K562 (cell line): ENCODE results near the gene TOMM6. TPM values are rescaled to one million over a fixed set of nuclear protein-coding genes. Genes with fewer than 3 reads are reported as not detected.

Source experiments
- CBX8 ChIP-seq: fragments of 200-600 bp; sonication (generic); IDR thresholded peaks from 2 replicates; pipeline ENCODE4 v1.6.1; 2012; ENCODE audit warnings: borderline replicate concordance, mixed run types, low read depth, mild to moderate bottlenecking, moderate library complexity, mixed read lengths, low read length, control low read depth, inconsistent platforms; ENCODE audit not compliant: poor library complexity, severe bottlenecking; ENCODE audit errors: extremely low read depth
- DPF2 ChIP-seq: fragments of 450-650 bp; IDR thresholded peaks from 2 replicates; pipeline ENCODE4 v1.6.1; 2016
- HDAC1 ChIP-seq, 2 experiments: fragments of 450-650 bp; IDR thresholded peaks; 2 replicates each; pipeline ENCODE4 v1.6.1; 2016 to 2017; ENCODE audit warnings: inconsistent platforms in 1 of 2, mild to moderate bottlenecking in 1 of 2, moderate library complexity in 1 of 2
- MAZ ChIP-seq, 2 experiments: fragments of 450-650 bp in 1 of 2; sonication (generic) in 1 of 2; formaldehyde crosslinking; IDR thresholded peaks in 1 of 2; conservative IDR thresholded peaks in 1 of 2; 2 replicates each; pipeline versions ENCODE4 v1.4.0 to v1.5.0; 2020; ENCODE audit warnings: mild to moderate bottlenecking in 1 of 2, missing genetic modification reagents in 1 of 2
- MEIS2 ChIP-seq: fragments of 450-650 bp; IDR thresholded peaks from 2 replicates; pipeline ENCODE4 v1.6.1; 2014; ENCODE audit warnings: mild to moderate bottlenecking; ENCODE audit not compliant: partially characterized antibody
- NEUROD1 ChIP-seq: fragments of 150-350 bp; IDR thresholded peaks from 2 replicates; pipeline ENCODE4 v1.6.1; 2014; ENCODE audit warnings: borderline replicate concordance, low read length, low read depth; ENCODE audit not compliant: partially characterized antibody
- PKNOX1 ChIP-seq: fragments of 450-650 bp; IDR thresholded peaks from 2 replicates; pipeline ENCODE4 v1.6.1; 2016
- RBM34 ChIP-seq: fragments of 200-400 bp; formaldehyde crosslinking; IDR thresholded peaks from 2 replicates; pipeline ENCODE4 v1.6.1; 2018; ENCODE audit warnings: low read length, borderline replicate concordance; ENCODE audit not compliant: insufficient read depth
- RUNX1 ChIP-seq: sonication (generic); IDR thresholded peaks from 2 replicates; pipeline ENCODE4 v1.6.1; 2016; ENCODE audit warnings: antibody characterized with exemption, low read depth
- SMAD1 ChIP-seq: fragments of 150-350 bp; IDR thresholded peaks from 2 replicates; pipeline ENCODE4 v1.6.1; 2014; ENCODE audit warnings: low read length, low read depth; ENCODE audit not compliant: partially characterized antibody
- STAT5A ChIP-seq: IDR thresholded peaks from 2 replicates; pipeline ENCODE4 v1.6.1; 2012; ENCODE audit warnings: low read length, inconsistent platforms, borderline replicate concordance
- TCF3 ChIP-seq: sonication (generic); formaldehyde crosslinking; IDR thresholded peaks from 2 replicates; pipeline ENCODE4 v1.4.0; 2020; ENCODE audit warnings: mild to moderate bottlenecking, missing genetic modification reagents
- U2AF2 ChIP-seq: fragments of 200-400 bp; formaldehyde crosslinking; optimal IDR thresholded peaks from 2 replicates; pipeline ENCODE3; 2017; ENCODE audit warnings: low read depth, mild to moderate bottlenecking, low read length
- ZNF584 ChIP-seq: fragments of 200-800 bp; sonication (Bioruptor generic); IDR thresholded peaks from 2 replicates; pipeline ENCODE4 v1.6.1; 2016; ENCODE audit warnings: low read depth, mild to moderate bottlenecking, missing genetic modification characterization, missing compliant biosample characterization
- polyA plus RNA-seq, 8 experiments: library from polyadenylated mRNA; depleted of rRNA in 4 of 8; stranded (reverse) in 5 of 8; unstranded in 3 of 8; fragments of >200 nt; fragmentation: Nextera tagmentation in 2 of 8; fragmentation: Illumina TruSeq in 1 of 8; extraction: Ambion mirVana in 2 of 8; extraction: Trizol in 1 of 8; gene quantifications; 2 replicates each; pipeline versions ENCODE4 v1.2.1 to v1.2.3, GENCODE V29; 2011 to 2014; ENCODE audit warnings: inconsistent platforms in 1 of 8, missing spikeins in 1 of 8
- total RNA-seq, 7 experiments: library from RNA; depleted of rRNA in 6 of 7; stranded (reverse); fragments of >200 nt in 6 of 7; fragmentation: Illumina TruSeq in 2 of 7; extraction: Trizol in 2 of 7; gene quantifications; 2 replicates each; pipeline versions ENCODE4 v1.2.1 to v1.2.3, GENCODE V29; 2011 to 2021; ENCODE audit warnings: low replicate concordance in 1 of 7
- TF ChIP-seq, protein P1 (sequence below): sonication (generic); formaldehyde crosslinking; IDR thresholded peaks from 2 replicates; pipeline ENCODE4 v1.8.0; 2022; ENCODE audit warnings: mild to moderate bottlenecking, missing genetic modification reagents
- TF ChIP-seq, protein P2 (sequence below): fragments of 450-650 bp; IDR thresholded peaks from 2 replicates; pipeline ENCODE4 v1.6.1; 2018; ENCODE audit not compliant: partially characterized antibody
- TF ChIP-seq, protein P3 (sequence below): fragments of 200-800 bp; sonication (Bioruptor generic); IDR thresholded peaks from 2 replicates; pipeline ENCODE4 v1.6.1; 2017; ENCODE audit warnings: missing genetic modification characterization, missing compliant biosample characterization
- TF ChIP-seq, protein P4 (sequence below): fragments of 450-650 bp; conservative IDR thresholded peaks from 2 replicates; pipeline ENCODE4 v1.6.1; 2016; ENCODE audit warnings: missing genetic modification characterization, low read depth, mild to moderate bottlenecking, missing compliant biosample characterization, moderate library complexity

TOMM6 gene
- total and polyA plus RNA-seq, 9 of the 15 experiments (the other 6 are each of a cell fraction or from before 2014, with no cell fraction given) = 380 to 2,097 (median 1,065) TPM

DNA sequence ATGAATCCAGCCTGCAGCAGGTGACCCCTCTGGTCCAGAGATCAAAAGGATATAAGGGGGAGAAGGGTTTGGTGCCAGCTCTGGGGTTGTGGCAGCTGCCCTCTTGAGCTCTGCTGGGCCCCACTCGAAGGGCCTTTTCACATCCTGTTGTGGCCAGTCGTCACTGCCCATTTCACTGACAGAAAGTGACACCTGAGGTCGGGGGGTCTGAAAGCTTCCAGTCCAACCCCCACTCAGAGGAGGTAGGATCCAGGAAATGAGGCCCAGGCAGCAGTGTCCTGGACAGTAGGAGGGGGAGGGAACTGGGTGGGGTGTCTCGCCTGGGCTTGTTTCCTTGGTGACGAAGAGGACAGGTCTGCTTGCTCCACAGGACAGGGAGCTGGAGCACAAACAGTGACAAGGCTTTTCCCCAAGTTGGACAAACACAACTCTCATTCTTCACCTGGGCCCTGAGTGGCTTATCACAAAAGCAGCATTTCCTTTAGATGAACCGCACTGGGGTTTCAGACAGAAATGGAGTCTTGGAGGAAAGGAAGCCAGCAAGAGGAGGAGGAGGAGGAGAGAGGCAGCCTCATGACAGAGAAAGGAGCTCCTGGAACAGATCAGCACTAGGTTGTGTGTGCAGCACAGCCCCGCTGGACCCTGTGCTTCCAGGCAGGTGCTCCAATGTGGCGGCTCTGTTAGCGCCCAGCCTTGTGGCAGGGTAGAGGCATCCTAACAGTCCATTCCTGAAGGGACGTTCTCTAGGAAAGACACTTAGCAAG is 18.8 kb upstream of the TOMM6 start (continued):
- TF ChIP-seq CBX8 (no peak), ZNF584 (0 out of 2 replicates have a peak, but pooled peaks have one; percentile 46), RUNX1 (no peak), MAZ (CRISPR knock-in tag; conservative IDR thresholded peaks at IDR 0.05 in 1 of 2, IDR thresholded peaks at IDR 0.05 in 1 of 2) (peak; percentile 41 to 72; a peak in 3 of 4 replicates), MEIS2 (peak; percentile 4), U2AF2 (no peak), STAT5A (no peak), SMAD1 (no peak), PKNOX1 (peak; percentile 52; the same call in 1 of the 2 replicates), NEUROD1 (peak; percentile 28), DPF2 (peak; percentile 52; the same call in 1 of the 2 replicates), HDAC1 (IDR thresholded peaks at IDR 0.05) (0 out of 4 replicates have a peak, but pooled peaks of 1 of the 2 experiments have one; percentile 24), TCF3 (CRISPR knock-in tag) (peak; percentile 46), RBM34 (no peak)
- TF ChIP-seq, protein P1, sequence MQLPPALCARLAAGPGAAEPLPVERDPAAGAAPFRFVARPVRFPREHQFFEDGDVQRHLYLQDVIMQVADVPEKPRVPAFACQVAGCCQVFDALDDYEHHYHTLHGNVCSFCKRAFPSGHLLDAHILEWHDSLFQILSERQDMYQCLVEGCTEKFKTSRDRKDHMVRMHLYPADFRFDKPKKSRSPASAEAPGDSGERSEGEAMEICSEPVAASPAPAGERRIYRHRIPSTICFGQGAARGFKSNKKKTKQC (CRISPR knock-in tag) = peak; percentile 40; the same call in 1 of the 2 replicates
- TF ChIP-seq, protein P2, sequence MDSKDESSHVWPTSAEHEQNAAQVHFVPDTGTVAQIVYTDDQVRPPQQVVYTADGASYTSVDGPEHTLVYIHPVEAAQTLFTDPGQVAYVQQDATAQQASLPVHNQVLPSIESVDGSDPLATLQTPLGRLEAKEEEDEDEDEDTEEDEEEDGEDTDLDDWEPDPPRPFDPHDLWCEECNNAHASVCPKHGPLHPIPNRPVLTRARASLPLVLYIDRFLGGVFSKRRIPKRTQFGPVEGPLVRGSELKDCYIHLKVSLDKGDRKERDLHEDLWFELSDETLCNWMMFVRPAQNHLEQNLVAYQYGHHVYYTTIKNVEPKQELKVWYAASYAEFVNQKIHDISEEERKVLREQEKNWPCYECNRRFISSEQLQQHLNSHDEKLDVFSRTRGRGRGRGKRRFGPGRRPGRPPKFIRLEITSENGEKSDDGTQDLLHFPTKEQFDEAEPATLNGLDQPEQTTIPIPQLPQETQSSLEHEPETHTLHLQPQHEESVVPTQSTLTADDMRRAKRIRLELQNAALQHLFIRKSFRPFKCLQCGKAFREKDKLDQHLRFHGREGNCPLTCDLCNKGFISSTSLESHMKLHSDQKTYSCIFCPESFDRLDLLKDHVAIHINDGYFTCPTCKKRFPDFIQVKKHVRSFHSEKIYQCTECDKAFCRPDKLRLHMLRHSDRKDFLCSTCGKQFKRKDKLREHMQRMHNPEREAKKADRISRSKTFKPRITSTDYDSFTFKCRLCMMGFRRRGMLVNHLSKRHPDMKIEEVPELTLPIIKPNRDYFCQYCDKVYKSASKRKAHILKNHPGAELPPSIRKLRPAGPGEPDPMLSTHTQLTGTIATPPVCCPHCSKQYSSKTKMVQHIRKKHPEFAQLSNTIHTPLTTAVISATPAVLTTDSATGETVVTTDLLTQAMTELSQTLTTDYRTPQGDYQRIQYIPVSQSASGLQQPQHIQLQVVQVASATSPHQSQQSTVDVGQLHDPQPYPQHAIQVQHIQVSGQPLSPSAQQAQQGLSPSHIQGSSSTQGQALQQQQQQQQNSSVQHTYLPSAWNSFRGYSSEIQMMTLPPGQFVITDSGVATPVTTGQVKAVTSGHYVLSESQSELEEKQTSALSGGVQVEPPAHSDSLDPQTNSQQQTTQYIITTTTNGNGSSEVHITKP = peak; percentile 20
- TF ChIP-seq, protein P3, sequence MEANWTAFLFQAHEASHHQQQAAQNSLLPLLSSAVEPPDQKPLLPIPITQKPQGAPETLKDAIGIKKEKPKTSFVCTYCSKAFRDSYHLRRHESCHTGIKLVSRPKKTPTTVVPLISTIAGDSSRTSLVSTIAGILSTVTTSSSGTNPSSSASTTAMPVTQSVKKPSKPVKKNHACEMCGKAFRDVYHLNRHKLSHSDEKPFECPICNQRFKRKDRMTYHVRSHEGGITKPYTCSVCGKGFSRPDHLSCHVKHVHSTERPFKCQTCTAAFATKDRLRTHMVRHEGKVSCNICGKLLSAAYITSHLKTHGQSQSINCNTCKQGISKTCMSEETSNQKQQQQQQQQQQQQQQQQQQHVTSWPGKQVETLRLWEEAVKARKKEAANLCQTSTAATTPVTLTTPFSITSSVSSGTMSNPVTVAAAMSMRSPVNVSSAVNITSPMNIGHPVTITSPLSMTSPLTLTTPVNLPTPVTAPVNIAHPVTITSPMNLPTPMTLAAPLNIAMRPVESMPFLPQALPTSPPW (CRISPR knock-in tag) = peak; percentile 73
- TF ChIP-seq, protein P4, sequence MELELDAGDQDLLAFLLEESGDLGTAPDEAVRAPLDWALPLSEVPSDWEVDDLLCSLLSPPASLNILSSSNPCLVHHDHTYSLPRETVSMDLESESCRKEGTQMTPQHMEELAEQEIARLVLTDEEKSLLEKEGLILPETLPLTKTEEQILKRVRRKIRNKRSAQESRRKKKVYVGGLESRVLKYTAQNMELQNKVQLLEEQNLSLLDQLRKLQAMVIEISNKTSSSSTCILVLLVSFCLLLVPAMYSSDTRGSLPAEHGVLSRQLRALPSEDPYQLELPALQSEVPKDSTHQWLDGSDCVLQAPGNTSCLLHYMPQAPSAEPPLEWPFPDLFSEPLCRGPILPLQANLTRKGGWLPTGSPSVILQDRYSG (tag) = no peak
